Uterus (tissue), 2 donors: Measurements from ENCODE around the gene MSANTD2.

Experiments used
- POLR2A ChIP-seq, 2 donors: fragments of 450-650 bp; IDR thresholded peaks; one replicate each; pipeline ENCODE4 v1.6.1; 2016; ENCODE audit warnings: antibody characterized with exemption in 2 of 2, mild to moderate bottlenecking in 1 of 2, moderate library complexity in 1 of 2
- TF ChIP-seq, protein P1 (sequence below), 4 experiments: fragments of 200-600 bp in 2 of 4; fragments of 450-650 bp in 2 of 4; sonication (generic) in 2 of 4; IDR thresholded peaks; one replicate each; pipeline ENCODE4 v1.5.1; 2016 to 2019; ENCODE audit warnings: antibody characterized with exemption in 4 of 4, mild to moderate bottlenecking in 2 of 4, moderate library complexity in 1 of 4

DNA sequence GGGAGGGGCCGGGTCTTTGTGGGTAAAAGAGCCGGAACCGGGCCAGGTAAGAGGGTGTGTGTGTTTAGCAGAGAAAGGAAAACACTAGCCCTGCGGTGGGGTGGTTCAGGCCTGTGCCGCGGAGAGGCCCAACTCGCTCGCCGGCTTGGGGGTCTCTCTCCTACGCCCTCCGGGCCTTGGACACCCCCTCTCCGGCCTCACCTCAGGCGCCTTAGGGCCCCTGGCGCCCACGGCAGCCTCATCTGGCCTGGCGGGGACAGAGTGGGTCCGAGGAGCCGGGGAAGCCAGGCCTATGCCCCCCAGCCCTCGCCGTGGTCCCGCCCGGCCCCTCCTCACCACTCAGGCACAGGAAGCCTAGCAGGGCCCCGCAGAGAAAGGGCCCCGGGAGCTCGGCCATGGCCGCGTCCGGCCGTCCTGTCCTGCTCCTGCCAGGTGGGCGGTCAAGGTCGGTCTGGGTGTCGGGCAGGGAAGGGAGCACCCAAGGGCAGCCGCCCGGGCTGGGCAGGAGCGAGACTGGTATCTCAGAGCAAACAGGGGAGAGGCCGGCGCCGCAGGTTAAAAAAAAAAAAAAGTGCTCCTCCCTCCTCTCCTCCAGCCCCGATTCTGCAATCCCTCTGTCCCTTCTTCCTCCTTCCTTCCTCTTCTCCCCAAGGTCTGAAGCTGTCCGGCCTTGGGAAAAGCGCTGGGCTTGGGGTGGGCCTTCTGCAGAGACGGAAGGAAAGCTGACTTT is 48.3 kb downstream of the MSANTD2 start, which contains the start of gene VSIG2:
- TF ChIP-seq, protein P1, sequence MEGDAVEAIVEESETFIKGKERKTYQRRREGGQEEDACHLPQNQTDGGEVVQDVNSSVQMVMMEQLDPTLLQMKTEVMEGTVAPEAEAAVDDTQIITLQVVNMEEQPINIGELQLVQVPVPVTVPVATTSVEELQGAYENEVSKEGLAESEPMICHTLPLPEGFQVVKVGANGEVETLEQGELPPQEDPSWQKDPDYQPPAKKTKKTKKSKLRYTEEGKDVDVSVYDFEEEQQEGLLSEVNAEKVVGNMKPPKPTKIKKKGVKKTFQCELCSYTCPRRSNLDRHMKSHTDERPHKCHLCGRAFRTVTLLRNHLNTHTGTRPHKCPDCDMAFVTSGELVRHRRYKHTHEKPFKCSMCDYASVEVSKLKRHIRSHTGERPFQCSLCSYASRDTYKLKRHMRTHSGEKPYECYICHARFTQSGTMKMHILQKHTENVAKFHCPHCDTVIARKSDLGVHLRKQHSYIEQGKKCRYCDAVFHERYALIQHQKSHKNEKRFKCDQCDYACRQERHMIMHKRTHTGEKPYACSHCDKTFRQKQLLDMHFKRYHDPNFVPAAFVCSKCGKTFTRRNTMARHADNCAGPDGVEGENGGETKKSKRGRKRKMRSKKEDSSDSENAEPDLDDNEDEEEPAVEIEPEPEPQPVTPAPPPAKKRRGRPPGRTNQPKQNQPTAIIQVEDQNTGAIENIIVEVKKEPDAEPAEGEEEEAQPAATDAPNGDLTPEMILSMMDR (IDR thresholded peaks at IDR 0.05) = no peak
- no peak for TF ChIP-seq POLR2A (IDR thresholded peaks at IDR 0.05)
